Measurements from ENCODE around the gene INS. TPM values are rescaled to one million over a fixed set of nuclear protein-coding genes. Genes with fewer than 3 reads are reported as not detected.
A peak's percentile ranks its signal among the peaks of the same experiment; 100 is the strongest.

The INS gene
- total RNA-seq, 4 donors from 2014 or later = not detected

DNA sequence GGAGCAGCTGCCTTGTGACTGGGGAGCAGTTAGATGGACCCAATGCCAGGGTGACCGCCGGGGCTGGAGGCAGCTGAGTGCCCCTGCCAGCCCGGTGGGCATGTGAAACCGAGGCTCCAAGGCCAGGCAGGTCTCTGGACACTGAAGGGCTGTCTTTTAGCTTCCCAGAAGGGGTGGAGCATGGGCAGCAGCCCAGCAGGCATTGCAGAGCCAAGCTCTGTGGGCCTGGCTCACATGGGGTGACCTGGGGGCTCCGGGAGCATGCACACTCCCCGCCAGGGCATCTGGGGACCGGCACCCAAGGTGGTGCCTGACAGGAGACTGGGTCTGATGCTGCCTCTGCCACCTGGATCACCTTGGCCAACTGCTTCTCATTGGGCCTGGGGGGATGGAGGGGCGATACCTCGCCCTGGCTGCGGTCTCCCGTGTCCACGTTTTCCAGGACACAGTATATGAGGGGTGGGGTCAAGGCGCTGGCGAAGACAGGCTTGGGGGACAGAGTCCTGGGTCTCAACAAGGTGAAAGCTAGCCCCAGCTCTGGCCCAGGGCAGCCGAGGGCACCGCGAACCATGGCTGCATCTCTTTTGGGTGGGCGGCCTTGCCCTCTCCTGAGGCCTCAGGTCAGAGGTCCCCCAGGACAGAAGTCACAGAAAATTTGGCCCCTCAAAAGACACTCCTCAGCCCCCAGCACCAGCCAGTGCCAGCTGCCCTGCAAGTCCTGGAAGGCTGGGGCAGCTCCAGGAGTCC lies 3.5 kb downstream of the INS start:
- in situ Hi-C loops (cut with MboI; ENCODE audit: low pct_ligation_motif_present in 1 of 4, low pct_unique_long_range_greater_than_20kb in 1 of 4, low sequenced_read_pairs in 3 of 4) = loop anchor here (10.0 to 25.0 kb wide), 3 partner anchors 445 to 503 kb away; partner anchors contain the start of gene KRTAP5-6 (in 2 of the 4)
- WGBS, 2 donors (ENCODE audit: low coverage in 1 of 2) = 61% methylated on average over 8 of the region's 18 CpGs; no CpG with 5 or more reads in 1 of the 2 donors

GRCh38 chr11:2156416-2157182 lies 4.4 kb downstream of the INS start:
- H3K27ac ChIP-seq = no peak overlapping the region
- H3K4me3 ChIP-seq = no peak overlapping the region
- in situ Hi-C loops (cut with MboI; ENCODE audit: low pct_ligation_motif_present in 1 of 4, low pct_unique_long_range_greater_than_20kb in 1 of 4, low sequenced_read_pairs in 3 of 4) (loop anchor here (10.0 to 25.0 kb wide), 3 partner anchors 444 to 502 kb away; partner anchors contain the start of gene KRTAP5-6 (in 2 of the 4)), intact Hi-C loops (cut with DNase I; ENCODE audit: low total_unique reads) (loop anchor here (5.0 kb wide), 1 partner anchor 464 kb away; no protein-coding TSS in a partner anchor)
- TF ChIP-seq, protein P1, sequence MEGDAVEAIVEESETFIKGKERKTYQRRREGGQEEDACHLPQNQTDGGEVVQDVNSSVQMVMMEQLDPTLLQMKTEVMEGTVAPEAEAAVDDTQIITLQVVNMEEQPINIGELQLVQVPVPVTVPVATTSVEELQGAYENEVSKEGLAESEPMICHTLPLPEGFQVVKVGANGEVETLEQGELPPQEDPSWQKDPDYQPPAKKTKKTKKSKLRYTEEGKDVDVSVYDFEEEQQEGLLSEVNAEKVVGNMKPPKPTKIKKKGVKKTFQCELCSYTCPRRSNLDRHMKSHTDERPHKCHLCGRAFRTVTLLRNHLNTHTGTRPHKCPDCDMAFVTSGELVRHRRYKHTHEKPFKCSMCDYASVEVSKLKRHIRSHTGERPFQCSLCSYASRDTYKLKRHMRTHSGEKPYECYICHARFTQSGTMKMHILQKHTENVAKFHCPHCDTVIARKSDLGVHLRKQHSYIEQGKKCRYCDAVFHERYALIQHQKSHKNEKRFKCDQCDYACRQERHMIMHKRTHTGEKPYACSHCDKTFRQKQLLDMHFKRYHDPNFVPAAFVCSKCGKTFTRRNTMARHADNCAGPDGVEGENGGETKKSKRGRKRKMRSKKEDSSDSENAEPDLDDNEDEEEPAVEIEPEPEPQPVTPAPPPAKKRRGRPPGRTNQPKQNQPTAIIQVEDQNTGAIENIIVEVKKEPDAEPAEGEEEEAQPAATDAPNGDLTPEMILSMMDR (IDR thresholded peaks at IDR 0.05) = peak; percentile 68 to 78 (median 76)
- TF ChIP-seq POLR2A (IDR thresholded peaks at IDR 0.05) (no peak), POLR2AphosphoS5 (IDR thresholded peaks at IDR 0.05) (no peak), EP300 (IDR thresholded peaks at IDR 0.05; ENCODE audit: low read depth) (no peak)
- peaks cover 21% of the 10 kb centered on the region for H3K27me3 ChIP-seq
- no peaks in the 10 kb centered on the region for H3K36me3 ChIP-seq
- WGBS, 2 donors (ENCODE audit: low coverage in 1 of 2) = 29% methylated on average over 12 of the region's 19 CpGs; no CpG with 5 or more reads in 1 of the 2 donors
- DNase-seq = peak; percentile 76
- H3K4me1 ChIP-seq = peaks cover 0 to 4% (median 3%) of the 10 kb centered on the region in 4 donors
- H3K9me3 ChIP-seq = no peaks in the 10 kb centered on the region

More for the DNA sequence above, 3.5 kb downstream of the INS start:
- peaks cover 21% of the 10 kb centered on the region for H3K27me3 ChIP-seq
- TF ChIP-seq POLR2A (IDR thresholded peaks at IDR 0.05) (no peak), POLR2AphosphoS5 (IDR thresholded peaks at IDR 0.05) (no peak), EP300 (IDR thresholded peaks at IDR 0.05; ENCODE audit: low read depth) (no peak)
- TF ChIP-seq, protein P1 (IDR thresholded peaks at IDR 0.05) = no peak
- H3K4me3 ChIP-seq = no peak overlapping the region
- no peak for DNase-seq
- intact Hi-C loops (cut with DNase I; ENCODE audit: low total_unique reads) = loop anchor here (5.0 kb wide), 1 partner anchor 465 kb away; no protein-coding TSS in a partner anchor
- H3K36me3 ChIP-seq = no peaks in the 10 kb centered on the region
- H3K27ac ChIP-seq = no peak overlapping the region
- no peaks in the 10 kb centered on the region for H3K4me1 ChIP-seq
- H3K9me3 ChIP-seq = no peaks in the 10 kb centered on the region

- DNase-seq = no peak
- H3K9me3 ChIP-seq = no peaks in the 10 kb centered on the region
- TF ChIP-seq POLR2A (IDR thresholded peaks at IDR 0.05) (no peak), POLR2AphosphoS5 (IDR thresholded peaks at IDR 0.05) (no peak), EP300 (IDR thresholded peaks at IDR 0.05; ENCODE audit: low read depth) (no peak)
- TF ChIP-seq, protein P1 (IDR thresholded peaks at IDR 0.05) = no peak
- in situ Hi-C loops (cut with MboI; ENCODE audit: low pct_ligation_motif_present in 1 of 4, low pct_unique_long_range_greater_than_20kb in 1 of 4, low sequenced_read_pairs in 3 of 4) (loop anchor here (10.0 to 25.0 kb wide), 3 partner anchors 443 to 501 kb away; partner anchors contain the start of gene KRTAP5-6 (in 2 of the 4)), intact Hi-C loops (cut with DNase I; ENCODE audit: low total_unique reads) (loop anchor here (5.0 kb wide), 1 partner anchor 463 kb away; no protein-coding TSS in a partner anchor)
- peaks cover 23% of the 10 kb centered on the region for H3K27me3 ChIP-seq
- no peaks in the 10 kb centered on the region for H3K36me3 ChIP-seq
- H3K4me1 ChIP-seq = peaks cover 0 to 6% (median 5%) of the 10 kb centered on the region in 4 donors
- H3K27ac ChIP-seq = no peak overlapping the region
- no peak overlapping the region for H3K4me3 ChIP-seq
- 83% methylated on average over 29 of the region's 29 CpGs; no CpG with 5 or more reads in 1 of the 2 donors for WGBS, 2 donors (ENCODE audit: low coverage in 1 of 2)
Measured at GRCh38 chr11:2155511-2155910, 5.5 kb downstream of the INS start.

Measured in transverse colon (tissue), 4 donors.